PC-3 (cell line): ENCODE results near the gene AHCTF1. TPM values are rescaled to one million over a fixed set of nuclear protein-coding genes. Genes with fewer than 3 reads are reported as not detected.

ENCODE experiments used
- ATAC-seq: fragments of 200-7000 bp; cut with Tn5 transposase; 2 replicates; pipeline ENCODE4 v1.9.1; 2020; ENCODE audit warnings: mild to moderate bottlenecking, moderate library complexity
- BruUV-seq: library from RNA; stranded (reverse); fragments of 400-500 nt; replicated peaks from 2 replicates; lab custom pipeline; 2021; lab: Mats Ljungman, UMichigan
- CTCF ChIA-PET: fragments of 300-600 bp; sonication (Branson Sonifier 250); formaldehyde crosslinking; loops from one replicate; lab custom pipeline; 2022; ENCODE audit warnings: antibody characterized with exemption; lab: Charles Lee
- POLR2A ChIA-PET: fragments of 300-600 bp; sonication (Branson Sonifier 250); formaldehyde crosslinking; loops from one replicate; lab custom pipeline; 2022; ENCODE audit warnings: antibody characterized with exemption; ENCODE audit not compliant: unreplicated experiment; lab: Charles Lee
- DNase-seq: peaks from one replicate; pipeline ENCODE4 v3.0.0-alpha.2; 2015
- H2AFZ ChIP-seq: fragments of 300-600 bp; sonication (generic); 2 replicates; pipeline ENCODE4 v1.6.0; 2016; ENCODE audit warnings: antibody characterized with exemption, low read length
- H3F3A ChIP-seq: fragments of 300-600 bp; sonication (generic); one replicate; pipeline ENCODE4 v1.6.0; 2017; ENCODE audit warnings: antibody characterized with exemption, low read length, control low read depth, mild to moderate bottlenecking; ENCODE audit not compliant: unreplicated experiment
- H3K27ac ChIP-seq: fragments of 300-600 bp; sonication (generic); 2 replicates; pipeline ENCODE4 v1.5.1; 2016; ENCODE audit warnings: mild to moderate bottlenecking, low read length
- H3K27me3 ChIP-seq: fragments of 300-600 bp; sonication (generic); 2 replicates; pipeline ENCODE4 v1.6.1; 2016; ENCODE audit warnings: low read length, mixed read lengths
- H3K36me3 ChIP-seq: fragments of 300-600 bp; sonication (generic); 2 replicates; pipeline ENCODE4 v1.6.1; 2016; ENCODE audit warnings: low read depth, mixed run types, low read length, mixed read lengths
- H3K4me1 ChIP-seq: fragments of 300-600 bp; sonication (generic); 2 replicates; pipeline ENCODE4 v1.5.1; 2016; ENCODE audit warnings: low read length; ENCODE audit not compliant: insufficient read depth
- H3K4me2 ChIP-seq: fragments of 300-600 bp; sonication (generic); 2 replicates; pipeline ENCODE4 v1.6.0; 2016; ENCODE audit warnings: low read length
- H3K4me3 ChIP-seq: fragments of 300-600 bp; sonication (generic); 2 replicates; pipeline ENCODE4 v1.5.1; 2016; ENCODE audit warnings: mild to moderate bottlenecking, low read length, mixed read lengths
- H3K79me2 ChIP-seq: fragments of 300-600 bp; sonication (generic); 2 replicates; pipeline ENCODE4 v1.6.1; 2017; ENCODE audit warnings: low read length, mixed read lengths
- H3K9ac ChIP-seq: fragments of 300-600 bp; sonication (generic); 2 replicates; pipeline ENCODE4 v1.6.0; 2016; ENCODE audit warnings: mild to moderate bottlenecking, low read length
- H3K9me2 ChIP-seq: fragments of 300-600 bp; sonication (generic); replicated peaks from 2 replicates; pipeline ENCODE4 v1.6.1; 2016; ENCODE audit warnings: mixed run types, low read length, mixed read lengths
- H3K9me3 ChIP-seq: fragments of 300-600 bp; sonication (generic); 2 replicates; pipeline ENCODE4 v1.6.1; 2016; ENCODE audit warnings: low read length, mixed read lengths
- H4K20me1 ChIP-seq: fragments of 300-600 bp; sonication (generic); 2 replicates; pipeline ENCODE4 v1.6.1; 2016; ENCODE audit warnings: low read length, mixed read lengths
- EZH2 ChIP-seq: fragments of 300-600 bp; sonication (generic); IDR thresholded peaks from one replicate; pipeline ENCODE4 v1.6.1; 2017; ENCODE audit warnings: antibody characterized with exemption, mild to moderate bottlenecking, low read length; ENCODE audit not compliant: unreplicated experiment
- EZH2phosphoT487 ChIP-seq: fragments of 300-600 bp; sonication (generic); IDR thresholded peaks from 2 replicates; pipeline ENCODE4 v1.6.1; 2018; ENCODE audit warnings: mild to moderate bottlenecking, antibody characterized with exemption, low read length, borderline replicate concordance
- intact Hi-C: fragments of 100-400 bp; cut with micrococcal nuclease; formaldehyde crosslinking; loops from 2 replicates; pipeline ENCODE4 v1.9.0; 2023
- total RNA-seq: library from RNA; depleted of rRNA; stranded (reverse); fragments of >200 nt; gene quantifications from 2 replicates; pipeline ENCODE4 v1.2.3, GENCODE V29; 2014
- TF ChIP-seq, protein P1 (sequence below): fragments of 300-600 bp; sonication (generic); conservative IDR thresholded peaks from 2 replicates; pipeline ENCODE4 v1.5.1; 2017; ENCODE audit warnings: antibody characterized with exemption, low read depth, mild to moderate bottlenecking, low read length

AHCTF1 gene
- total RNA-seq, 1 experiment from 2014 or later = 38.0 TPM

DNA sequence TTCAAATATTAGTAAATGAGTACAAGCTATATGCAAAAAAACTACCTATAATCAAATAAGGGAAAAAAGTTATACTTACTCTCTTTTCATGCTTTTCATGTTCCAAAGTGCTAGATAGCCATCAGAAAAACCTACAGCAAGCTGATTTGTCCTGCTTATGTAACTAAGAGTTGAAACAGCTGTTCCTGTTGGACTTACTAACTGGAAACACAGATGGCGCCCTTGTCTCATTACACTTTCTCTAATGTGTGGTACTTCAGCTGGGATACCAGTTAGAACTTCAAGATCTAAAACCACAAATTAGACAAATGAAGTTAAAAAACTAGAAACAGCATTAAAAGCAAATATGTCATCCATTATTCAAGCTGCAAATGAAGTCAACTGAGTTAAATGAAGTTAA lies 24.3 kb downstream of the AHCTF1 start:
- BruUV-seq = no TSS peak
- intact Hi-C loops = loop anchor here (10.0 kb wide), 1 partner anchor 577 kb away; no protein-coding TSS in a partner anchor
- no peak for TF ChIP-seq EZH2
- TF ChIP-seq EZH2phosphoT487 = no peak
- TF ChIP-seq, protein P1, sequence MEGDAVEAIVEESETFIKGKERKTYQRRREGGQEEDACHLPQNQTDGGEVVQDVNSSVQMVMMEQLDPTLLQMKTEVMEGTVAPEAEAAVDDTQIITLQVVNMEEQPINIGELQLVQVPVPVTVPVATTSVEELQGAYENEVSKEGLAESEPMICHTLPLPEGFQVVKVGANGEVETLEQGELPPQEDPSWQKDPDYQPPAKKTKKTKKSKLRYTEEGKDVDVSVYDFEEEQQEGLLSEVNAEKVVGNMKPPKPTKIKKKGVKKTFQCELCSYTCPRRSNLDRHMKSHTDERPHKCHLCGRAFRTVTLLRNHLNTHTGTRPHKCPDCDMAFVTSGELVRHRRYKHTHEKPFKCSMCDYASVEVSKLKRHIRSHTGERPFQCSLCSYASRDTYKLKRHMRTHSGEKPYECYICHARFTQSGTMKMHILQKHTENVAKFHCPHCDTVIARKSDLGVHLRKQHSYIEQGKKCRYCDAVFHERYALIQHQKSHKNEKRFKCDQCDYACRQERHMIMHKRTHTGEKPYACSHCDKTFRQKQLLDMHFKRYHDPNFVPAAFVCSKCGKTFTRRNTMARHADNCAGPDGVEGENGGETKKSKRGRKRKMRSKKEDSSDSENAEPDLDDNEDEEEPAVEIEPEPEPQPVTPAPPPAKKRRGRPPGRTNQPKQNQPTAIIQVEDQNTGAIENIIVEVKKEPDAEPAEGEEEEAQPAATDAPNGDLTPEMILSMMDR = peak; percentile 68
- 0 out of 2 replicates have a peak overlapping the region, but pooled peaks have one; percentile 2 for H3K4me2 ChIP-seq
- H3K4me3 ChIP-seq = no peak overlapping the region
- no peaks in the 10 kb centered on the region for H3K9me2 ChIP-seq
- ChIA-PET CTCF (no interaction called here), POLR2A (interaction anchor here (0.7 kb wide), 1 partner anchor 594 kb away, joined by 5 read pairs; no protein-coding TSS in a partner anchor)
- H3K9ac ChIP-seq = no peak overlapping the region
- peak overlapping the region; percentile 60 for H3K27ac ChIP-seq
- DNase-seq (peak; percentile 57), ATAC-seq (peak; percentile 62)
- peaks cover 11% of the 10 kb centered on the region for H3K4me1 ChIP-seq
- peaks cover 24% of the 10 kb centered on the region for H3K79me2 ChIP-seq
- peaks cover 73% of the 10 kb centered on the region for H3K36me3 ChIP-seq
- no peaks in the 10 kb centered on the region for H3F3A ChIP-seq
- no peak overlapping the region for H2AFZ ChIP-seq
- H3K9me3 ChIP-seq = no peaks in the 10 kb centered on the region
- peaks cover 7% of the 10 kb centered on the region; the same call in 1 of the 2 replicates for H4K20me1 ChIP-seq
- H3K27me3 ChIP-seq = no peaks in the 10 kb centered on the region

DNA sequence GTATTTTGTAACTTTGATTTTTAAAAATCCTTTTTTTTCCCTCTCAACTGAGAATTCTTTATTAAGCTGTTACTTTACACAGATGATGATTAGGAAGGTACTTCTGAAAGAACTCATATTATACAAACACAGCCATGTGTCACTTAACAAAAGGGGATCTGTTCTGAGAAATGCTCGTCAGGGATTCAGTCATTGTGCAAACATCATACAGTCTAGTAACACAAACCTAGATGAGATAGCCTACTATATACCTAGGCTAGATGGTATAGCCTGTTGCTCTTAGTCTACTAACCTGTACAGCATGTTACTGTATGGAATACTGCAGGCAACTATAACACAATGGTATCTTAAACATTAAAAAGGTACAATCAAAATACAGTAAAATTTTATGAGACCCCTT lies 24.9 kb downstream of the AHCTF1 start:
- H3K36me3 ChIP-seq = peaks cover 75% of the 10 kb centered on the region
- peaks cover 11% of the 10 kb centered on the region for H3K4me1 ChIP-seq
- intact Hi-C loops = loop anchor here (10.0 kb wide), 1 partner anchor 578 kb away; no protein-coding TSS in a partner anchor
- H3K27me3 ChIP-seq = no peaks in the 10 kb centered on the region
- peak overlapping the region; percentile 60 for H3K27ac ChIP-seq
- 0 out of 2 replicates have a peak overlapping the region, but pooled peaks have one; percentile 2 for H3K4me2 ChIP-seq
- peaks cover 11% of the 10 kb centered on the region; the same call in 1 of the 2 replicates for H4K20me1 ChIP-seq
- no peak overlapping the region for H2AFZ ChIP-seq
- no peak overlapping the region for H3K4me3 ChIP-seq
- ATAC-seq = peak; percentile 97
- peaks cover 24% of the 10 kb centered on the region for H3K79me2 ChIP-seq
- TF ChIP-seq, protein P1 = no peak
- TF ChIP-seq EZH2phosphoT487 = no peak
- no peak for TF ChIP-seq EZH2
- no TSS peak for BruUV-seq
- no peaks in the 10 kb centered on the region for H3K9me2 ChIP-seq
- no peak overlapping the region for H3K9ac ChIP-seq
- ChIA-PET CTCF (interaction anchor here (0.7 kb wide), 2 partner anchors 18 to 551 kb away, joined by 3 read pairs; partner anchors contain the start of gene OR2B11), POLR2A (interaction anchor here (0.6 kb wide), 1 partner anchor 74 kb away, joined by 3 read pairs; no protein-coding TSS in a partner anchor)
- H3K9me3 ChIP-seq = no peaks in the 10 kb centered on the region
- DNase-seq = peak; percentile 71
- no peaks in the 10 kb centered on the region for H3F3A ChIP-seq

DNA sequence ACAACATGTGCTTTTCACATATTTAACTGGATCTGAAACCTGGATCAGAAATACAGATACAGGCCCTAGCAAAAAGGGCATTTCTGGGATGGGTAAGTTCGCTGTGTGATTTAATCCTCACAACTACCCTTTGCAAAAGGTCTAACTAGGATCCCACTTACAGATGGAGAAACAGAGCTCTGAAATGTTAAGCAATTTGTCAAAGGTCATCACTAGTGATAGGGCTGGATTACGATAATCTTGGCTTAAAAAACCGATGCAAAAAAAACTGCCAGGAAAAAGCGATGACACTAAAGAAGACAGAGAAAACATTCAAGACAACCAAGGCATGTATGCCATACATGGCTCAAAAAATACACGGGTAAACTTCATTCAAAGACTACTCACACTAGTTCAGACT lies 29.9 kb downstream of the AHCTF1 start:
- Histone ChIP-seq H4K20me1 (0 out of 2 replicates have a peak, but pooled peaks cover 4% of the 10 kb centered on the region), H3K9ac (no peak overlapping the region), H3K9me2 (no peaks in the 10 kb centered on the region), H3K4me3 (no peak overlapping the region), H3K27ac (no peak overlapping the region), H2AFZ (no peak overlapping the region), H3K27me3 (no peaks in the 10 kb centered on the region), H3K79me2 (peaks cover 6% of the 10 kb centered on the region; the same call in 1 of the 2 replicates), H3F3A (no peaks in the 10 kb centered on the region), H3K4me1 (peaks cover 3% of the 10 kb centered on the region; the same call in 1 of the 2 replicates), H3K4me2 (no peak overlapping the region), H3K9me3 (no peaks in the 10 kb centered on the region), H3K36me3 (peaks cover 83% of the 10 kb centered on the region)
- intact Hi-C loops = loop anchor here (10.0 kb wide), 1 partner anchor 583 kb away; no protein-coding TSS in a partner anchor
- TF ChIP-seq EZH2phosphoT487 (no peak), EZH2 (no peak)
- TF ChIP-seq, protein P1 = no peak
- no peak for ATAC-seq
- POLR2A ChIA-PET = no interaction called here
- no TSS peak for BruUV-seq
- DNase-seq = no peak
- CTCF ChIA-PET = no interaction called here
